ENCODE measurements around the gene PCCA.

PCCA gene

DNA sequence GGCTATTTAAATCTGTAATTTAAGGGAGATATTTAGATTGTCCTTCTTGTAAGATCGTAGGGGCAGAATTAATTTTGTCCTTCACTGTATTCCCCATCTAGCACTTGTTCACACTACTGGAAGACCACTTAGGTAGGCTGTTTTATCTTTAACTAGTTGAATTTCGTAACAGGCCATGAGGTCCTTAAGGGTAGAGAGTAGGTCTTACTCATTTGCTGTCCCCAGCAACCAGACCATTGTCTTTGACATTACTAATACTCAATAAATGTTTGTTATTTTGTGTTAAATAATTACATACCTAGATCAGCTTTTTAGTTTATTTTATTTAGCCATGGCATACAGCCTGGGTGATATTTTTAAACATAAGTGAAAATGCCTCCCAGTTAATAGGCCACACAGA lies 177.1 kb downstream of the PCCA start:
- Histone ChIP-seq H3K4me1 (ENCODE audit: low read length) (no peaks in the 10 kb centered on the region), H3K79me2 (ENCODE audit: low read length) (no peaks in the 10 kb centered on the region), H2AFZ (ENCODE audit: low read depth, low read length) (no peak overlapping the region), H3K36me3 (replicated peaks; ENCODE audit: low read depth, low read length) (no peaks in the 10 kb centered on the region), H3K4me2 (ENCODE audit: low read length) (no peak overlapping the region), H3K27ac (ENCODE audit: low read length) (no peak overlapping the region), H3K9me3 (ENCODE audit: insufficient read depth, low read length) (no peaks in the 10 kb centered on the region), H3K27me3 (ENCODE audit: low read depth, low read length) (no peaks in the 10 kb centered on the region), H3K9ac (ENCODE audit: low read length) (no peak overlapping the region), H3K4me3 (ENCODE audit: low read length) (no peak overlapping the region), H4K20me1 (ENCODE audit: insufficient read depth, low read length) (no peaks in the 10 kb centered on the region)
- no peak for TF ChIP-seq EZH2phosphoT487 (IDR thresholded peaks at IDR 0.05; ENCODE audit: low read depth)
- TF ChIP-seq, protein P1, sequence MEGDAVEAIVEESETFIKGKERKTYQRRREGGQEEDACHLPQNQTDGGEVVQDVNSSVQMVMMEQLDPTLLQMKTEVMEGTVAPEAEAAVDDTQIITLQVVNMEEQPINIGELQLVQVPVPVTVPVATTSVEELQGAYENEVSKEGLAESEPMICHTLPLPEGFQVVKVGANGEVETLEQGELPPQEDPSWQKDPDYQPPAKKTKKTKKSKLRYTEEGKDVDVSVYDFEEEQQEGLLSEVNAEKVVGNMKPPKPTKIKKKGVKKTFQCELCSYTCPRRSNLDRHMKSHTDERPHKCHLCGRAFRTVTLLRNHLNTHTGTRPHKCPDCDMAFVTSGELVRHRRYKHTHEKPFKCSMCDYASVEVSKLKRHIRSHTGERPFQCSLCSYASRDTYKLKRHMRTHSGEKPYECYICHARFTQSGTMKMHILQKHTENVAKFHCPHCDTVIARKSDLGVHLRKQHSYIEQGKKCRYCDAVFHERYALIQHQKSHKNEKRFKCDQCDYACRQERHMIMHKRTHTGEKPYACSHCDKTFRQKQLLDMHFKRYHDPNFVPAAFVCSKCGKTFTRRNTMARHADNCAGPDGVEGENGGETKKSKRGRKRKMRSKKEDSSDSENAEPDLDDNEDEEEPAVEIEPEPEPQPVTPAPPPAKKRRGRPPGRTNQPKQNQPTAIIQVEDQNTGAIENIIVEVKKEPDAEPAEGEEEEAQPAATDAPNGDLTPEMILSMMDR (IDR thresholded peaks at IDR 0.05; ENCODE audit: low read depth, low read length) = no peak

- Histone ChIP-seq H3K9me3 (ENCODE audit: insufficient read depth, low read length) (no peaks in the 10 kb centered on the region), H3K4me3 (ENCODE audit: low read length) (no peak overlapping the region), H2AFZ (ENCODE audit: low read depth, low read length) (no peak overlapping the region), H4K20me1 (ENCODE audit: insufficient read depth, low read length) (no peaks in the 10 kb centered on the region), H3K79me2 (ENCODE audit: low read length) (no peaks in the 10 kb centered on the region), H3K36me3 (replicated peaks; ENCODE audit: low read depth, low read length) (no peaks in the 10 kb centered on the region), H3K27ac (ENCODE audit: low read length) (no peak overlapping the region), H3K4me1 (ENCODE audit: low read length) (no peaks in the 10 kb centered on the region), H3K4me2 (ENCODE audit: low read length) (no peak overlapping the region), H3K9ac (ENCODE audit: low read length) (no peak overlapping the region), H3K27me3 (ENCODE audit: low read depth, low read length) (no peaks in the 10 kb centered on the region)
- TF ChIP-seq EZH2phosphoT487 (IDR thresholded peaks at IDR 0.05; ENCODE audit: low read depth) = no peak
- TF ChIP-seq, protein P1 (IDR thresholded peaks at IDR 0.05; ENCODE audit: low read depth, low read length) = no peak
Observed at GRCh38 chr13:100269837-100270236, 180.9 kb downstream of the PCCA start.

DNA sequence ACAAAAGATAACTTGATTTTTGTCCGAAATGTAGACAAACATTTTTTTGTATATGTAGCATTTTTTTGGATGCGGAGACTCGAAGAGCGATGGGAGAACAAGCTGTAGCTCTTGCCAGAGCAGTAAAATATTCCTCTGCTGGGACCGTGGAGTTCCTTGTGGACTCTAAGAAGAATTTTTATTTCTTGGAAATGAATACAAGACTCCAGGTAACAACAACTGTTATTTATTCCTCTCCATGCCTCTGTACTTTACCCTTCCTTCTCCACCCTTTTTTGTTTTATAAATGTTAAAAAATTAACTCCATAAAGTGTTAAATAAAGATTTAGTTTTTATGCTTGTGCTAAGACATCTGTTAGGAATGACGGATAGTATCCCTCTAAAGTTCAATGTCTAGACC lies 184.2 kb downstream of the PCCA start:
- Histone ChIP-seq H3K9ac (ENCODE audit: low read length) (no peak overlapping the region), H3K4me3 (ENCODE audit: low read length) (no peak overlapping the region), H2AFZ (ENCODE audit: low read depth, low read length) (no peak overlapping the region), H3K79me2 (ENCODE audit: low read length) (no peaks in the 10 kb centered on the region), H3K4me2 (ENCODE audit: low read length) (no peak overlapping the region), H3K36me3 (replicated peaks; ENCODE audit: low read depth, low read length) (no peaks in the 10 kb centered on the region), H3K27me3 (ENCODE audit: low read depth, low read length) (no peaks in the 10 kb centered on the region), H3K4me1 (ENCODE audit: low read length) (no peaks in the 10 kb centered on the region), H3K9me3 (ENCODE audit: insufficient read depth, low read length) (no peaks in the 10 kb centered on the region), H3K27ac (ENCODE audit: low read length) (no peak overlapping the region), H4K20me1 (ENCODE audit: insufficient read depth, low read length) (no peaks in the 10 kb centered on the region)
- TF ChIP-seq, protein P1 (IDR thresholded peaks at IDR 0.05; ENCODE audit: low read depth, low read length) = no peak
- no peak for TF ChIP-seq EZH2phosphoT487 (IDR thresholded peaks at IDR 0.05; ENCODE audit: low read depth)

DNA sequence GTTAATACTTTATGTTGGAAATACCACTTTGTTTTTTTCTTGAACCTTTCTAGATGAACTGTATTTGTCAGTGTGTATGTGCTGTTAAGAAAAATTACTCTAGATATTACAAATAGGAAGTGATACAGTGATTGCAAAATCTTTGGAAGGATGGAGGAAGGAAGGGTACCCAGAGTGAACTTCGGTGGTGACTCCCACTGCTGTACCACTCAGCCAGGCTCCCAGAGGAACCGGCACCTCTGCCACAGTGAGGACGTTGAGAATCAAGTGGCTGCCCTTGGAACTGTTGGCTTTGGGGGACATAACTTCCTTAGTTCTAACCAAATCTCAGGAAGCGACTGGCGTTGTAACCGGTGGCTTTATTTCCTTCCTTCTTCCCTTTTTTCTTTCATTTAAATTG lies 184.7 kb downstream of the PCCA start:
- H3K4me3 ChIP-seq (ENCODE audit: low read length) = no peak overlapping the region
- H3K4me2 ChIP-seq (ENCODE audit: low read length) = no peak overlapping the region
- no peaks in the 10 kb centered on the region for H3K79me2 ChIP-seq (ENCODE audit: low read length)
- no peaks in the 10 kb centered on the region for H3K4me1 ChIP-seq (ENCODE audit: low read length)
- no peak overlapping the region for H3K9ac ChIP-seq (ENCODE audit: low read length)
- H4K20me1 ChIP-seq (ENCODE audit: insufficient read depth, low read length) = no peaks in the 10 kb centered on the region
- H3K36me3 ChIP-seq (replicated peaks; ENCODE audit: low read depth, low read length) = no peaks in the 10 kb centered on the region
- H3K27ac ChIP-seq (ENCODE audit: low read length) = no peak overlapping the region
- H3K27me3 ChIP-seq (ENCODE audit: low read depth, low read length) = no peaks in the 10 kb centered on the region
- no peak overlapping the region for H2AFZ ChIP-seq (ENCODE audit: low read depth, low read length)
- TF ChIP-seq, protein P1 (IDR thresholded peaks at IDR 0.05; ENCODE audit: low read depth, low read length) = no peak
- TF ChIP-seq EZH2phosphoT487 (IDR thresholded peaks at IDR 0.05; ENCODE audit: low read depth) = no peak
- no peaks in the 10 kb centered on the region for H3K9me3 ChIP-seq (ENCODE audit: insufficient read depth, low read length)
